ENCODE measurements around the gene ALKBH1. TPM values are rescaled to one million over a fixed set of nuclear protein-coding genes. Genes with fewer than 3 reads are reported as not detected.

Gene ALKBH1, protein sequence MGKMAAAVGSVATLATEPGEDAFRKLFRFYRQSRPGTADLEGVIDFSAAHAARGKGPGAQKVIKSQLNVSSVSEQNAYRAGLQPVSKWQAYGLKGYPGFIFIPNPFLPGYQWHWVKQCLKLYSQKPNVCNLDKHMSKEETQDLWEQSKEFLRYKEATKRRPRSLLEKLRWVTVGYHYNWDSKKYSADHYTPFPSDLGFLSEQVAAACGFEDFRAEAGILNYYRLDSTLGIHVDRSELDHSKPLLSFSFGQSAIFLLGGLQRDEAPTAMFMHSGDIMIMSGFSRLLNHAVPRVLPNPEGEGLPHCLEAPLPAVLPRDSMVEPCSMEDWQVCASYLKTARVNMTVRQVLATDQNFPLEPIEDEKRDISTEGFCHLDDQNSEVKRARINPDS
- 15.0 to 16.5 TPM (median 15.7 TPM) in 5 replicates for total RNA-seq (2022; extraction: Qiagen RNA extraction)

DNA sequence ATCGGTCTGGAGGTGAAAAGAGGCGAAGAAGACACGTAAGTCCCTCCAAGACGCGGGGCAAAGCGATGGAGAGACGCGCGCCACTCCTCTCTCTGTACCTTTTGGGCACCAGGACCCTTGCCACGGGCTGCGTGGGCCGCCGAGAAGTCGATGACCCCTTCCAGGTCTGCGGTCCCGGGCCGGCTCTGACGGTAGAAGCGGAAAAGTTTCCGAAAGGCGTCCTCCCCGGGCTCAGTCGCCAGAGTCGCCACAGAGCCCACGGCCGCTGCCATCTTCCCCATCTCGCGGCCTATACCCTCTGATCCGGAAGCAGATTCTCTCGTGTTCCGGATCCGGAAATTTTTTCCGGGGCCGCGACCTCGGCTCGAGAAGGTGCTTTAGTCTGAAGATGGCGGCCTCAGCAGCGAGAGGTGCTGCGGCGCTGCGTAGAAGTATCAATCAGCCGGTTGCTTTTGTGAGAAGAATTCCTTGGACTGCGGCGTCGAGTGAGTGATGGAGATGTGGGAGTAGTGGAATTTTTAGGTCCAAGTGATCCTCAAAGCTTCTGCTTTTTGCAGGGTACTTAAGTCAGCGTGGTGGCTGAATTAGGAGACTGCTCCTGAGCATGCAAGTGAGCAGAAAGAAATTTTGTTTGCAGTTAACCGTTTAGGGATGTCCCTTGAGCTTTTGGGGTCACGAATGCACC, at the start of gene ALKBH1, which contains the start of gene SLIRP:
TSS of gene ALKBH1 (minus strand) at position 300 of the 685 bp plus-strand sequence. CDS start at position 281, 19 bp downstream.
TSS of gene SLIRP (plus strand) at position 380 of the 685 bp plus-strand sequence. CDS start at position 389, 9 bp downstream.

Other genes with a start within 250 kb of the ALKBH1 start
- gene AHSA1, start 249.9 kb downstream of the ALKBH1 start, total RNA-seq (2022; extraction: Qiagen RNA extraction) = 220 to 282 TPM (median 240 TPM) in 5 replicates
- 0.39 to 0.58 TPM (median 0.49 TPM) in 5 replicates for gene ISM2, start 209.2 kb downstream of the ALKBH1 start, total RNA-seq (2022; extraction: Qiagen RNA extraction)
- gene SPTLC2, start 91.4 kb downstream of the ALKBH1 start, total RNA-seq (2022; extraction: Qiagen RNA extraction) = 30.2 to 37.5 TPM (median 33.1 TPM) in 5 replicates
- gene SLIRP, start 80 bp upstream of the ALKBH1 start, total RNA-seq (2022; extraction: Qiagen RNA extraction) = 346 to 453 TPM (median 408 TPM) in 5 replicates
- gene SNW1, start 53.1 kb upstream of the ALKBH1 start, total RNA-seq (2022; extraction: Qiagen RNA extraction) = 65.7 to 109 TPM (median 71.8 TPM) in 5 replicates
- gene ADCK1, start 92.1 kb upstream of the ALKBH1 start, total RNA-seq (2022; extraction: Qiagen RNA extraction) = 5.8 to 6.6 TPM (median 6.1 TPM) in 5 replicates